GM21528 (cell line): Measurements from ENCODE around the gene PLCB2.

Source experiments
- ATAC-seq: cut with Tn5 transposase; IDR thresholded peaks from one replicate; pipeline ENCODE4 v1.9.1; 2021; ENCODE audit warnings: mild to moderate bottlenecking, moderate library complexity; ENCODE audit not compliant: unreplicated experiment, low FRiP score

The PLCB2 gene

GRCh38 chr15:40272485-40273056 is 35.2 kb downstream of the PLCB2 start:
- no peak for ATAC-seq

GRCh38 chr15:40271685-40272484 is 35.9 kb downstream of the PLCB2 start:
- ATAC-seq, result no peak

GRCh38 chr15:40270246-40270995 is 37.3 kb downstream of the PLCB2 start:
- ATAC-seq, result no peak

GRCh38 chr15:40269604-40270003 is 38.1 kb downstream of the PLCB2 start:
- ATAC-seq, result no peak

- ATAC-seq, result no peak
These were observed 40.1 kb downstream of the PLCB2 start for GRCh38 chr15:40267670-40268069.

GRCh38 chr15:40266828-40267304 is 40.9 kb downstream of the PLCB2 start:
- no peak for ATAC-seq

GRCh38 chr15:40265875-40266274 is 41.9 kb downstream of the PLCB2 start:
- ATAC-seq, result no peak

GRCh38 chr15:40265355-40265754 is 42.4 kb downstream of the PLCB2 start:
- no peak for ATAC-seq

GRCh38 chr15:40264321-40265153 is 43.2 kb downstream of the PLCB2 start:
- ATAC-seq, result no peak

- no peak for ATAC-seq
These were observed 44.5 kb downstream of the PLCB2 start for GRCh38 chr15:40263024-40263754.

- ATAC-seq, result no peak
These were observed 48.7 kb downstream of the PLCB2 start for GRCh38 chr15:40259021-40259420.

GRCh38 chr15:40258544-40258943 is 49.2 kb downstream of the PLCB2 start:
- ATAC-seq, result no peak

- no peak for ATAC-seq
These were observed 49.9 kb downstream of the PLCB2 start for GRCh38 chr15:40257656-40258450.

GRCh38 chr15:40256638-40257235 is 51.0 kb downstream of the PLCB2 start:
- ATAC-seq, result no peak

GRCh38 chr15:40255033-40255432 is 52.7 kb downstream of the PLCB2 start:
- no peak for ATAC-seq

GRCh38 chr15:40254452-40254851 is 53.3 kb downstream of the PLCB2 start:
- ATAC-seq, result no peak

GRCh38 chr15:40253167-40253790 is 54.5 kb downstream of the PLCB2 start:
- no peak for ATAC-seq
